A549 (cell line): ENCODE data around the gene MCFD2. TPM values are rescaled to one million over a fixed set of nuclear protein-coding genes. Genes with fewer than 3 reads are reported as not detected.

Experiments
- ATAC-seq, 2 experiments: fragments of 200-7000 bp in 1 of 2; fragments of >200 bp in 1 of 2; cut with Nextera tagmentation in 1 of 2; cut with Tn5 transposase in 1 of 2; 3 replicates each; pipeline versions ENCODE4 v1.8.0 to v1.9.1; 2018 to 2020; ENCODE audit warnings: mild to moderate bottlenecking in 1 of 2, moderate library complexity in 1 of 2
- CTCF ChIA-PET: fragments of 300-600 bp; sonication (Branson Sonifier 250); formaldehyde crosslinking; extraction: SDS; loops from one replicate; lab custom pipeline; 2021; ENCODE audit warnings: antibody characterized with exemption, inconsistent platforms; lab: Yijun Ruan, JAX
- POLR2A ChIA-PET: fragments of 350-600 bp; formaldehyde crosslinking; extraction: SDS; loops from one replicate; lab custom pipeline; 2021; ENCODE audit warnings: antibody characterized with exemption, inconsistent platforms; lab: Yijun Ruan, JAX
- DNase-seq, 2 experiments: peaks; one replicate each; pipeline versions ENCODE4 v3.0.0 to v3.0.0-alpha.2; 2011 to 2016; ENCODE audit warnings: low read depth in 1 of 2, low spot score in 1 of 2
- FAIRE-seq: peaks from 2 replicates; lab custom pipeline; 2011; peaks lifted over from hg19 to GRCh38; lab: Jason Lieb, UNC
- H3K27ac ChIP-seq, 2 experiments: fragments of >200 bp; sonication (Bioruptor Twin); formaldehyde crosslinking; 3 replicates each; pipeline ENCODE4 v1.5.1; 2016 to 2017
- H3K4me1 ChIP-seq: fragments of >200 bp; sonication (Bioruptor Twin); formaldehyde crosslinking; 3 replicates; pipeline ENCODE4 v1.6.1; 2016
- H3K4me2 ChIP-seq: fragments of >200 bp; sonication (Bioruptor Twin); formaldehyde crosslinking; 3 replicates; pipeline ENCODE4 v1.6.1; 2016
- H3K4me3 ChIP-seq: fragments of >200 bp; sonication (Bioruptor Twin); formaldehyde crosslinking; 3 replicates; pipeline ENCODE4 v1.5.1; 2016
- H3K9me3 ChIP-seq: fragments of >200 bp; sonication (Bioruptor Twin); formaldehyde crosslinking; 3 replicates; pipeline ENCODE4 v1.6.1; 2016
- CBX2 ChIP-seq: fragments of 200-600 bp; sonication (generic); IDR thresholded peaks from 2 replicates; pipeline ENCODE4 v1.6.1; 2016; ENCODE audit warnings: low read depth, mild to moderate bottlenecking, borderline replicate concordance
- CEBPB ChIP-seq, 2 experiments: fragments of >200 bp in 1 of 2; sonication (Bioruptor Twin) in 1 of 2; formaldehyde crosslinking in 1 of 2; IDR thresholded peaks; 2 replicates each; pipeline ENCODE4 v1.6.1; 2012 to 2016
- CHD4 ChIP-seq: fragments of 200-600 bp; sonication (generic); IDR thresholded peaks from 2 replicates; pipeline ENCODE4 v1.6.1; 2016; ENCODE audit warnings: antibody characterized with exemption, mild to moderate bottlenecking, borderline replicate concordance
- FOSB ChIP-seq: fragments of 250-450 bp; sonication (Bioruptor Pico); IDR thresholded peaks from 2 replicates; pipeline ENCODE4 v1.5.0; 2020; ENCODE audit warnings: mild to moderate bottlenecking, moderate library complexity
- FOSL2 ChIP-seq, 2 experiments: fragments of 450-650 bp in 1 of 2; fragments of >200 bp in 1 of 2; sonication (Bioruptor Twin) in 1 of 2; formaldehyde crosslinking; IDR thresholded peaks; 2 replicates each; pipeline versions ENCODE4 v1.5.0 to v1.6.1; 2016 to 2020; ENCODE audit warnings: mild to moderate bottlenecking in 1 of 2, moderate library complexity in 1 of 2
- HES2 ChIP-seq: fragments of >200 bp; sonication (Bioruptor Twin); formaldehyde crosslinking; IDR thresholded peaks from 2 replicates; pipeline ENCODE4 v1.6.1; 2016
- HEYL ChIP-seq: fragments of 250-450 bp; sonication (Bioruptor Pico); IDR thresholded peaks from 2 replicates; pipeline ENCODE4 v1.8.0; 2021; ENCODE audit warnings: mild to moderate bottlenecking, moderate library complexity
- MYC ChIP-seq: IDR thresholded peaks from 2 replicates; pipeline ENCODE4 v1.6.1; 2012; ENCODE audit warnings: mild to moderate bottlenecking, inconsistent platforms, low read length, improper control_type of control experiment, borderline replicate concordance
- NFE2L2 ChIP-seq: fragments of 150-350 bp; conservative IDR thresholded peaks from 2 replicates; pipeline ENCODE4 v1.6.1; 2014; ENCODE audit warnings: low read length
- POLR2A ChIP-seq: IDR thresholded peaks from 2 replicates; pipeline ENCODE4 v1.6.1; 2012; ENCODE audit warnings: mild to moderate bottlenecking, low read length
- POLR2AphosphoS2 ChIP-seq: conservative IDR thresholded peaks from 2 replicates; pipeline ENCODE4 v1.6.1; 2012; ENCODE audit warnings: low read length, improper control_type of control experiment, inconsistent platforms
- RAD21 ChIP-seq, 2 experiments: fragments of >200 bp in 1 of 2; sonication (Bioruptor Twin) in 1 of 2; formaldehyde crosslinking in 1 of 2; IDR thresholded peaks in 1 of 2; conservative IDR thresholded peaks in 1 of 2; 2 replicates in 1 of 2; 3 replicates in 1 of 2; pipeline ENCODE4 v1.6.1; 2012 to 2018; ENCODE audit warnings: inconsistent platforms in 1 of 2
- RARB ChIP-seq: fragments of 250-450 bp; sonication (Bioruptor Pico); IDR thresholded peaks from 2 replicates; pipeline ENCODE4 v1.8.0; 2021; ENCODE audit warnings: mild to moderate bottlenecking, moderate library complexity
- REST ChIP-seq: fragments of 200-600 bp; sonication (generic); IDR thresholded peaks from 2 replicates; pipeline ENCODE4 v1.6.1; 2016; ENCODE audit warnings: antibody characterized with exemption, mild to moderate bottlenecking, moderate library complexity
- SREBF2 ChIP-seq: fragments of 450-650 bp; IDR thresholded peaks from 2 replicates; pipeline ENCODE4 v1.6.1; 2014; ENCODE audit warnings: mild to moderate bottlenecking, moderate library complexity
- WGBS: methylation state at CpG from one replicate; pipeline ENCODE4 v1.1.6; 2017; ENCODE audit errors: missing lambda C conversion rate; 5-methylcytosine and 5-hydroxymethylcytosine counted together
- polyA plus RNA-seq, 4 experiments: library from polyadenylated mRNA; depleted of rRNA in 3 of 4; stranded (reverse); fragments of >200 nt; fragmentation: RNase III in 1 of 4; extraction: RNeasy Plus Mini Kit Qiagen cat#74134 plus additional on column Dnase treatment in 1 of 4; gene quantifications; 2 replicates in 3 of 4; 3 replicates in 1 of 4; pipeline ENCODE4 v1.2.3, GENCODE V29; 2011 to 2017

The MCFD2 gene
- polyA plus RNA-seq, 2 of the 4 experiments (the other 2 are of a cell fraction) = 118 to 210 TPM

GRCh38 chr2:46900381-46900780 lies 15.2 kb downstream of the MCFD2 start:
- H3K4me3 ChIP-seq = no peak overlapping the region
- ATAC-seq = no peak
- WGBS = 71% methylated on average over 3 of the region's 3 CpGs
- FAIRE-seq = no peak
- H3K27ac ChIP-seq = no peak overlapping the region
- no peaks in the 10 kb centered on the region for H3K9me3 ChIP-seq
- H3K4me2 ChIP-seq = no peak overlapping the region
- H3K4me1 ChIP-seq = 0 out of 3 replicates have a peak, but pooled peaks cover 9% of the 10 kb centered on the region
- TF ChIP-seq POLR2AphosphoS2 = no peak
- no peak for TF ChIP-seq CHD4
- no peak for TF ChIP-seq MYC
- no peak for DNase-seq
- ChIA-PET CTCF (interaction anchor here (1.2 to 5.1 kb wide), 5 partner anchors 9 to 423 kb away, joined by 3 to 39 read pairs (median 5); no protein-coding TSS in a partner anchor), POLR2A (no interaction called here)

- POLR2A ChIA-PET = no interaction called here
- Histone ChIP-seq H3K4me3 (no peak overlapping the region), H3K27ac (no peak overlapping the region), H3K9me3 (no peaks in the 10 kb centered on the region), H3K4me2 (no peak overlapping the region), H3K4me1 (0 out of 3 replicates have a peak, but pooled peaks cover 9% of the 10 kb centered on the region)
- CTCF ChIA-PET = interaction anchor here (0.6 to 5.1 kb wide), 8 partner anchors 9 to 489 kb away, joined by 3 to 39 read pairs (median 4); no protein-coding TSS in a partner anchor
- ATAC-seq = no peak
- 93% methylated on average over 17 of the region's 17 CpGs for WGBS
- FAIRE-seq = no peak
- TF ChIP-seq NFE2L2 = no peak
- no peak for TF ChIP-seq CHD4
- no peak for TF ChIP-seq FOSB (CRISPR knock-in tag)
- no peak for TF ChIP-seq REST
- no peak for TF ChIP-seq RARB (CRISPR knock-in tag)
- no peak for TF ChIP-seq FOSL2 (IDR thresholded peaks at IDR 0.05)
- no peak for TF ChIP-seq FOSL2 (CRISPR knock-in tag; IDR thresholded peaks at IDR 0.05)
- TF ChIP-seq CEBPB (IDR thresholded peaks at IDR 0.05) = no peak
- no peak for TF ChIP-seq POLR2AphosphoS2
- TF ChIP-seq CBX2 = no peak
- TF ChIP-seq SREBF2 = no peak
- DNase-seq = no peak
These were observed 16.6 kb downstream of the MCFD2 start for GRCh38 chr2:46899053-46899452.

- TF ChIP-seq HES2 = no peak
- TF ChIP-seq RAD21 (conservative IDR thresholded peaks at IDR 0.05 in 1 of 2, IDR thresholded peaks at IDR 0.05 in 1 of 2) = no peak
- TF ChIP-seq POLR2A = no peak
- TF ChIP-seq HEYL (CRISPR knock-in tag) = no peak
- no peak for TF ChIP-seq FOSL2 (IDR thresholded peaks at IDR 0.05)
- no peak for TF ChIP-seq FOSL2 (CRISPR knock-in tag; IDR thresholded peaks at IDR 0.05)
- DNase-seq (no peak), FAIRE-seq (no peak), ATAC-seq (no peak)
- 92% methylated on average over 5 of the region's 5 CpGs for WGBS
- Histone ChIP-seq H3K27ac (no peak overlapping the region), H3K4me3 (no peak overlapping the region), H3K4me2 (no peak overlapping the region), H3K9me3 (no peaks in the 10 kb centered on the region), H3K4me1 (0 out of 3 replicates have a peak, but pooled peaks cover 13% of the 10 kb centered on the region)
- CTCF ChIA-PET = interaction anchor here (0.8 to 5.1 kb wide), 4 partner anchors 9 to 436 kb away, joined by 3 to 39 read pairs (median 4); no protein-coding TSS in a partner anchor
- POLR2A ChIA-PET = no interaction called here
These were observed 17.6 kb downstream of the MCFD2 start for GRCh38 chr2:46898024-46898423.
